ENCODE results near the gene HOXA7. TPM values are rescaled to one million over a fixed set of nuclear protein-coding genes. Genes with fewer than 3 reads are reported as not detected.
A peak's percentile ranks its signal among the peaks of the same experiment; 100 is the strongest.

The HOXA7 gene
- total RNA-seq, 2 donors from 2014 or later, result not detected

DNA sequence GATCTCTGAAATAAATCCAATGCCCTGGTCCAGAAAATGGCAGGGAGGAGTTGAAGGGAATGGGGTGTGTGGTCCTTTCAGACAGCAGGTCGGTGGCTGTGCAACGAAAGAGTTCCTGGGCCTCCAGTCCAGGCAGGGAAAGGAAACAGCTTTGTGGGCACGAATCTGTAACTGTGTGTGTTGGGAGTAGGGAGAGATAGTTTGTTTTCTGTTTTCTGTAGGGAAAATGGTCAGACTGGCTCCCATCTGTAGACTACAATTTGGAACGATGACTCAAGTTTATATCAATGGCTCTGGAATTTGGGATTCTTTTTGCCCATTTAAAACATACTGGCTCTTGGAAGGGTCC, 11.4 kb upstream of the HOXA7 start:
- ATAC-seq (replicated peaks in 1 of 2) (no peak), DNase-seq (no peak)
- H3K4me1 Mint-ChIP-seq (ENCODE audit: low read depth), result peaks cover 41% of the 10 kb centered on the region
- H3K36me3 Mint-ChIP-seq (ENCODE audit: insufficient read depth in 2 of 2), result peaks cover 2 to 3% of the 10 kb centered on the region in 2 donors
- H3K4me3 Mint-ChIP-seq, result no peak overlapping the region
- peak overlapping the region; percentile 41 for H3K27ac Mint-ChIP-seq
- H3K27me3 Mint-ChIP-seq (ENCODE audit: low read depth), result peaks cover 78% of the 10 kb centered on the region
- no peaks in the 10 kb centered on the region for H3K9me3 Mint-ChIP-seq

DNA sequence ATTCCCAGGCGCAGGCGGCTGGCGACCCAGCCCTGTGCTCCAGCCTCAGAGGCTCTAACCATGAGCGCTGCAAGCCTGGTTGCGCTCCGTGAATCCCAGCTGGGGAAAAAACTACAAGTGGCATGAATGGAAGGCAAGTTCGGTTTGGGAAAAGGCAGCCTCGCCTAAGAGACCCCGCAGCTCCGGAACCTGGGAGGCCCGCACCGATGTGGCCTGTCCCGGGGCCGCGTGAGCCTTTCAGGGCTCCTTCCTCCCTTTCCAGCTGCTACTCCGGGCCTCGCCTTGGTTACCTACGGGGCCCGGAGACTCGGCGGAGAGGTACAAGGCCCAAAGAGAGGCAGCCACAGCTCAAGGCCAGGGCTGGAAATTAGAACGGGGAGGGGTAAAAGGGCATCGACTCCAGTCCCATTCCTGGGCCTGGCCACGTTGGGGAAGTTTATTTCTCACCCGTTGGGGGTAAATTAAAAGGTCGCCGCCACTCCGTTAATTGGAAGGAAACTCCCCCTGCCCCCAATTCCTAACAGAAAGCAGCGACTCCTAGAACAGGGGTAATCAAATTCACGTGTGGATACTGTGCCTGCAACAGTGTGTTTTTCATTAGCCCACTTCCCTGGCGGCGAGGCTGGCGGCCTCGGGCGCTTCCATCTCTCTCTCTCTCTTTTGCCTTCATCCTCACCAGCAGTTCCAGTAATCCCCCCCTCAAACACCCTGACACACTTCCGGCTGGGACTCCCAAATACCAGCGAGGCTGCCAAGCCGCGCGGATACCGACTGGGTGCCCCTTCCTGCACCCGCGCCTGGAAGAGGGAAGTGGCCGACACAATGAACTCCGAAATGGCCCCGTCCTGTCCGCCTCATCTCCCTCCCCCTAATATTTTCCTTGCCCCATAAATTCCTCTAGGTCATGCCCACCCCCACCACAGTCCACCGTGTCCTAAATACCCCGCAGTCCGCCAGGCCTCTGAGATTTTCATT, 10.3 kb upstream of the HOXA7 start:
- Mint-ChIP-seq H3K27me3 (ENCODE audit: low read depth) (peaks cover 81% of the 10 kb centered on the region), H3K4me3 (peak overlapping the region; percentile 16 to 47), H3K4me1 (ENCODE audit: low read depth) (peaks cover 33% of the 10 kb centered on the region), H3K36me3 (ENCODE audit: insufficient read depth in 2 of 2) (peaks cover 0 to 3% of the 10 kb centered on the region in 2 donors), H3K27ac (peak overlapping the region; percentile 41), H3K9me3 (no peaks in the 10 kb centered on the region)
- DNase-seq, result no peak
- ATAC-seq (replicated peaks in 1 of 2), result no peak

DNA sequence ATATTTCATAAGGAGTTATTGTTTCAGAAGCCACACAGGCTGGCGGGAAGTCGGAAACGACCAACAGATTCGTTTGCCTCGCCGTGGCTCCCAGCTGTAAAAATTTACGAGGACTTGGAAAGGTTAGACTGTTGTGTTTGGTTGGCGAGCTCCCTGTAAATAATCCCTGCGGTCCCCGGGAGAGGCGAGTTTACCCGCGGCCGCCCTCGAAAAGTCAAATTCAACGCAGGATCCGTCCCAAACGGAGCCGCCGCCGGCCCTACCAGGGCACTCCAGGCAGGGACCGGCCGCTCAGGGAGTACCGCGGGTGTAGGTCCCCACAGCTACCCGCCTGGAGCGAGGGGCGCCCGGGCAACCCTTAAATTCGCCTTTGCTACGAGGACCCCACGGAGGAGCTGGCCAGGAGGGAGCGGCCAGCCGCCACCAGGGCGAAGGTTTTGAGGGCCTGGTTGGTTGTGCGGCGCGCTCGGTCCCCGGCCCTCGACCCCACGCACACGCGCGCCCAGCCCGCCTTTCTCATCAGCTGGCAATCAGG, 9.6 kb upstream of the HOXA7 start:
- peak overlapping the region; percentile 68 for H3K27ac Mint-ChIP-seq
- no peaks in the 10 kb centered on the region for H3K9me3 Mint-ChIP-seq
- H3K27me3 Mint-ChIP-seq (ENCODE audit: low read depth), result peaks cover 74% of the 10 kb centered on the region
- peaks cover 0 to 3% of the 10 kb centered on the region in 2 donors for H3K36me3 Mint-ChIP-seq (ENCODE audit: insufficient read depth in 2 of 2)
- ATAC-seq (replicated peaks in 1 of 2) (no peak), DNase-seq (no peak)
- H3K4me3 Mint-ChIP-seq, result peak overlapping the region; percentile 65 to 67
- H3K4me1 Mint-ChIP-seq (ENCODE audit: low read depth), result peaks cover 27% of the 10 kb centered on the region

DNA sequence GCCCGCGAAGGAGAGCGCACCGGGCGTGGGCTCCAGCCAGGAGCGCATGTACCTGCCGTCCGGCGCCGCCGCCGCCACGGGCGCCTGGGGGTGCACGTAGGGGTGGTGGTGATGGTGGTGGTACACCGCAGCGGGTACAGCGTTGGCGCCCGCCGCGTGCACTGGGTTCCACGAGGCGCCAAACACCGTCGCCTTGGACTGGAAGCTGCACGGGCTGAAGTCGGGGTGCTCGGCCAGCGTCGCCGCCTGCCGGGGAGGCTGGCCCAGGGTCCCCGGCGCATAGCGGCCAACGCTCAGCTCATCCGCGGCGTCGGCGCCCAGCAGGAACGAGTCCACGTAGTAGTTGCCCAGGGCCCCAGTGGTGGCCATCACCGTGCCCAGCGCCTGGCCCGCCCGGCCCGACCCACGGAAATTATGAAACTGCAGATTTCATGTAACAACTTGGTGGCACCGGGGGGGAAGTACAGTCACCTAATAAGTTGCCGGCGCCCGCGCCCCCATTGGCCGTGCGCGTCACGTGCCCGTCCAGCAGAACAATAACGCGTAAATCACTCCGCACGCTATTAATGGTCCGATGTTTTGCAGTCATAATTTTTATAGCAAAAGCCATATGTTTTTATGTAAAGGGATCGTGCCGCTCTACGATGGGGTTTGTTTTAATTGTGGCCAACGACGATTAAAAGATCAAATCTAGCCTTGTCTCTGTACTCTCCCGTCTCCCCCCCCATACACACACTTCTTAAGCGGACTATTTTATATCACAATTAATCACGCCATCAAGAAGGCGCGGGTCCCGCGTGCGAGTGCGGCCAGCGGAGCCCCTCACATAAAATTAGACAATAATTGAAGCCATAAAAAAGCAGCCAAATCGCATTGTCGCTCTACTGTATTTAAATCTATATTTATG, 8.9 kb upstream of the HOXA7 start, which contains the start of gene HOXA9:
Gene HOXA9 (minus strand): TSS at position 449 of the 907 bp plus-strand sequence. CDS start 80 bp downstream, at position 369.
- peaks cover 69% of the 10 kb centered on the region for H3K27me3 Mint-ChIP-seq (ENCODE audit: low read depth)
- ATAC-seq (replicated peaks in 1 of 2) (no peak), DNase-seq (no peak)
- peak within 1 kb of the TSS; percentile 76 for H3K27ac Mint-ChIP-seq
- peaks cover 28% of the 10 kb centered on the region for H3K4me1 Mint-ChIP-seq (ENCODE audit: low read depth)
- H3K9me3 Mint-ChIP-seq, result no peaks in the 10 kb centered on the region
- peaks cover 0 to 3% of the 10 kb centered on the region in 2 donors for H3K36me3 Mint-ChIP-seq (ENCODE audit: insufficient read depth in 2 of 2)
- H3K4me3 Mint-ChIP-seq, result peak within 1 kb of the TSS; percentile 65 to 67

DNA sequence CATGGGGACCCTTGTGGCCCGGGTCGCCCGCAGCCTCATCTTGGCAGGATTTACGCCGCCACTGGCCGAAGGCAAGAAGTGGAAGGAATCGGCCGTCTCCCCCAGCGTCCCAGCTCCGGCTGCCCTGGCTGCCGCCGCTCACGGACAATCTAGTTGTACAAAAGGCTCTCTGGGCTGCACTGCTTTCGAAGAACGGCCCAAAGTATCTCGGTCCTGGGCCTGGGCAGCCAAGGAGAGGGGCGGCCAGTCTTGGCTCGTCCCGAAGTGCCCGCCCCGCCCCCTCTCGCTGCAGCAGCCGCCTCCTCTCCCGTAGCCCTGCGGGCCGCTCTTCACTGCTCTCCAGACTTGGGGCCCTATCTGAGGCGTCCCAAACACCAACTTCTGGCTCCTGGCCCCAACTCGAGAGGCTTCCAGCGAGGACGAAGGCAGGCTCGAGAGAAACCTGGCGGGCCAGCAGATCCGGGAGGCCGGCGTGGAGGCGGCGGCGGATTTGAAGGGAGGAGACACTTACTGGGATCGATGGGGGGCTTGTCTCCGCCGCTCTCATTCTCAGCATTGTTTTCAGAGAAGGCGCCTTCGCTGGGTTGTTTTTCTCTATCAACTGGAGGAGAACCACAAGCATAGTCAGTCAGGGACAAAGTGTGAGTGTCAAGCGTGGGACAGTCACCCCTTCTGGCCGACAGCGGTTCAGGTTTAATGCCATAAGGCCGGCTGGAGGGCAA, 8.1 kb upstream of the HOXA7 start:
- DNase-seq, result no peak
- Mint-ChIP-seq H3K4me3 (peak overlapping the region; percentile 65), H3K9me3 (no peaks in the 10 kb centered on the region), H3K27me3 (ENCODE audit: low read depth) (peaks cover 74% of the 10 kb centered on the region), H3K27ac (peak overlapping the region; percentile 76), H3K36me3 (ENCODE audit: insufficient read depth in 2 of 2) (peaks cover 0 to 3% of the 10 kb centered on the region in 2 donors), H3K4me1 (ENCODE audit: low read depth) (peaks cover 34% of the 10 kb centered on the region)
- no peak for ATAC-seq (replicated peaks in 1 of 2)

DNA sequence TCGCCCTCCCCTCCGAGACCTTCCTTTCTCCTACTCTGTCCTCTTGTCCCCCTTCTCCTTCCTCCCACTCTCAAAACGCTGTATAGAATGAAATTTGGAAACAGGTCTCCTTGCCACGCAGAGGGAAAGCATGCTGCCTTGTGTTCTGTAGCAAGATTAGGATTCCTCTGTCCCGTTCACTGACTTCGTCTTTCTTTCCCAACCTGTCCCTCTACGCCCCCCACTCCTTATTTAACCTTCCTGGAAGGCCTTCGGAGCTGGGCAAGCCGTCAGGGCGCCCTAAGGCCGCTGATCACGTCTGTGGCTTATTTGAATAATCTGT, 7.5 kb upstream of the HOXA7 start:
- no peak for DNase-seq
- H3K4me3 Mint-ChIP-seq, result peak overlapping the region; percentile 29 to 65
- H3K27me3 Mint-ChIP-seq (ENCODE audit: low read depth), result peaks cover 77% of the 10 kb centered on the region
- peaks cover 35% of the 10 kb centered on the region for H3K4me1 Mint-ChIP-seq (ENCODE audit: low read depth)
- no peak overlapping the region for H3K27ac Mint-ChIP-seq
- ATAC-seq (replicated peaks in 1 of 2), result no peak
- peaks cover 0 to 3% of the 10 kb centered on the region in 2 donors for H3K36me3 Mint-ChIP-seq (ENCODE audit: insufficient read depth in 2 of 2)
- H3K9me3 Mint-ChIP-seq, result no peaks in the 10 kb centered on the region

DNA sequence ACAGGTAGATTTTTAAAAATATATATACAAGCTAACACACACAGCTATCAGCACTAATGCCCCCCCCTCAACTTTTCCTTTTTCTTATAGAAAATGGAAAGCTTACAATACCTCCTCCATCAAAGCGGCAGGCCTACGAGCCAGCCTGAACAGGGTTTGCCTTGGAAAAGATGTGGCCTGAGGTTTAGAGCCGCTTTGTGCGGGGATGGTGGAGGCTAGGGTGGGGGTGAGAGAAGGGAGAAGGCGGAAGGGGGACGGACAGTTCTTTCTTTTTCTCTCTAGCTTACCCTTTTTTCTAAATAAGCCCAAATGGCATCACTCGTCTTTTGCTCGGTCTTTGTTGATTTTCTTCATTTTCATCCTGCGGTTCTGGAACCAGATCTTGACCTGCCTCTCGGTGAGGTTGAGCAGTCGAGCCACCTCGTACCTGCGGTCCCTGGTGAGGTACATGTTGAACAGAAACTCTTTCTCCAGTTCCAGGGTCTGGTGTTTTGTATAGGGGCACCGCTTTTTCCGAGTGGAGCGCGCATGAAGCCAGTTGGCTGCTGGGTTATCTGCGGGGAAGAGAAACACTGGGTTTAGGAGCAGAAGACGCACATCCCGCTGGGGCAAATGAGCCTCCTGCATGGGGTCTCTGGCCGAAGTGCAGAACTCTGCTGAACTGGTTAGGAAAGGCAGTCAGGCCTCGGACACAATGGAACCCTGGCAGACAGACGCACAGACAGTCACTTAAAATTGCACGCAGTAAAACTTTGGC, 7.0 kb upstream of the HOXA7 start:
- Mint-ChIP-seq H3K27me3 (ENCODE audit: low read depth) (peaks cover 77% of the 10 kb centered on the region), H3K27ac (no peak overlapping the region), H3K4me3 (no peak overlapping the region)

DNA sequence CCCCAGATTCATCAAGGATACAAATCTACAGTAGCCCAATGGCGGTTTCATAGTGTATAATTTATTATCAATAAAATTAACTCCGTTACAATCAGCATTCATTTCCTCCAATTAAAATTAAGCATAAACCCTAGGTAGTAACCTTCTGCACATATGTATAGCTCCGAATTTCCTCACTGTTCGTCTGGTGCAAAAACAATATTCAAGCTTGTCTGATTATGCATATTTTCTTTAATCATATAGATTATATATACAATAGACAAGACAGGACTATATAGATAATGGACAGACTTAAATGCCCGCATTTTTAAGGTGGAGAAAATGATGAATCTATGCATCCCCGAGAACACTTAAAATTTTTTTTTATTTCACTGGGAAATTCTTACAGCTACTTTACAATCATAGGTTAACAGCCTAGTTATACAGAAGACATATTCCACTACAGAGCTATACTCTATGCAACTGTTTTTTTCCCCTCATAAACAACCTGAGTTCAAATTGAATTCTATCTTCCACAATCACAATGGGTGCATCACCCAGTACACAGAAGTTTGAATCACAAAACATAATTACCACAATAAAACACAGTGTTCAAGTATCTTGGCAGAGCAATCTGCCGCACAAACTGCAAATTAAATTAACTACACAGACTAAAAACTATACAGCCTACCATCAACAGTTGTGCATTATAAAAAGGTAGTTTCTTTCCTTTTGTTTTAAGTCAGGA, 6.2 kb upstream of the HOXA7 start:
- no peak overlapping the region for H3K4me3 Mint-ChIP-seq
- H3K36me3 Mint-ChIP-seq (ENCODE audit: insufficient read depth in 2 of 2), result no peaks in the 10 kb centered on the region
- H3K4me1 Mint-ChIP-seq (ENCODE audit: low read depth), result peaks cover 36% of the 10 kb centered on the region
- DNase-seq (no peak), ATAC-seq (replicated peaks in 1 of 2) (no peak)
- peaks cover 77% of the 10 kb centered on the region for H3K27me3 Mint-ChIP-seq (ENCODE audit: low read depth)
- no peak overlapping the region for H3K27ac Mint-ChIP-seq
- no peaks in the 10 kb centered on the region for H3K9me3 Mint-ChIP-seq

More for the DNA sequence above, 7.0 kb upstream of the HOXA7 start:
- DNase-seq, result no peak
- Mint-ChIP-seq H3K9me3 (no peaks in the 10 kb centered on the region), H3K4me1 (ENCODE audit: low read depth) (peaks cover 36% of the 10 kb centered on the region), H3K36me3 (ENCODE audit: insufficient read depth in 2 of 2) (peaks cover 0 to under 1% of the 10 kb centered on the region in 2 donors)
- ATAC-seq (replicated peaks in 1 of 2), result no peak

DNA sequence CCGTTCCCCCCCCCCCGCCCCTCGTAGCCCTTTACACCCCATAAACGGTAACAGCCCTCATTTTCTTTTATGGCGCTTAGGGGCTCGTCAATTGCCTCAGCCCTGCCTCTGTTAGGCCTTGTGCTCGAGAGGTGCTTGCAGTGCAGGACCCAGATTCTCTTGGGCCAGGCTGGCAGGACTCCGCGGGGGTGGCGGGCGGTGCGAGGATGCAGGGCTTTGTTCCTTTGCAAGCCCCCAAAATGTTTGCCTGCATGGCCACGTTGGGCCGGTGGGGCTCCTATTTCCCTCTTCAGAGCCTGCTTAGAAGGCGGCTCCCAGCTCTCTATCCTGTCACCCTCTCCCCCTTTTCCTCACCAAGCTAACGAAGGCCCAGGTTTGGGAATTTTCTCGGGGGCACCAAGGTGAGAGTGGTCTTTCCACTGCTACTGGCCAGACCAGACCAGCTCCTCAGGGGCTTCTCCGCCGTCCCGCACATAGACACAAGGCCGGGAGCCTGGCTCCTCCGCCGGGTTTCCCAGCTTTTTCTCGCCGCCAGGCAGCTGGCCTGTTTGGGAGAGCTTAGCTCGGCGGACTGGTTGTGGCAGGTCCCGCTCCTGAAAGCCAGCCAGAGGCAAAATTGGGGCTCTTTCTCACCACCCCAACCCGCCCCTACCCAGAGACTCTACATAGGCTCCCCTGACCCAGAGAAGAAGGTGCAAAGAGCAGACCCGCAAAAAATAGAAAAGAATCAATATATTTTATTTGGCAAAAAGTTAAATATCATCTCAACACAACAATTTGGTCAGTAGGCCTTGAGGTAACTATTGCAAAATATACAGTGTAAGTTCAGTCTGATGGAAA, 5.5 kb upstream of the HOXA7 start:
- peaks cover 34% of the 10 kb centered on the region for H3K4me1 Mint-ChIP-seq (ENCODE audit: low read depth)
- H3K4me3 Mint-ChIP-seq, result no peak overlapping the region
- DNase-seq (no peak), ATAC-seq (replicated peaks in 1 of 2) (no peak)
- H3K27me3 Mint-ChIP-seq (ENCODE audit: low read depth), result peaks cover 77% of the 10 kb centered on the region
- no peaks in the 10 kb centered on the region for H3K36me3 Mint-ChIP-seq (ENCODE audit: insufficient read depth in 2 of 2)
- H3K27ac Mint-ChIP-seq, result no peak overlapping the region
- H3K9me3 Mint-ChIP-seq, result no peaks in the 10 kb centered on the region

DNA sequence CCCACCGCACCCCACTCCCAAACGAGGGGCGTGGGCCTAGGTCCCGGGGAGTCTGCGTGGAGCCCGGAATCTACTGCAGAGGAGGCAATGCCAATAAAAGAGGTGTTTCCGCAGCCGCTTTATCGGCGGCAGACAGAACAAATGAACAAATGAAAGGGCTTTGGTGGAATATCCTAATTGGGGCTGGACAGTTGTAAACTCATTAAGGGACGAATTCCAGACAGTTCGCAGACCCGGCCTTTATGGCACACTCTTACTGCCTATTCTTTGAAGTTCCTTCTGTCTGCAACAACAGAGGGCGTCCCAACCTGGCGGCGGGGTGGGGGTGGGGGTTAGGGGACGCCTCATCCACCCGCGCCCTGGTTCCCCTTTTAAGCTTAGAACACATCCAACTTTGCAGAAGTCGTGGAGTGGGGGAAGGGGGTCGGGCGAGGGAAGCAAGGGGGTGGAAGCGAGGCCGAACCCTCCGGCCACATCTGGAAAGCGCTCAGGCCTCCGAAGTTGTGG, 4.8 kb upstream of the HOXA7 start:
- no peak overlapping the region for H3K27ac Mint-ChIP-seq
- H3K4me3 Mint-ChIP-seq, result peak overlapping the region; percentile 54 to 81
- H3K36me3 Mint-ChIP-seq (ENCODE audit: insufficient read depth in 2 of 2), result no peaks in the 10 kb centered on the region
- H3K9me3 Mint-ChIP-seq, result no peaks in the 10 kb centered on the region
- H3K27me3 Mint-ChIP-seq (ENCODE audit: low read depth), result peaks cover 81% of the 10 kb centered on the region
- H3K4me1 Mint-ChIP-seq (ENCODE audit: low read depth), result peaks cover 35% of the 10 kb centered on the region
- no peak for DNase-seq
- ATAC-seq (replicated peaks in 1 of 2), result no peak
